NCI-H2171 treated with DMSO at 0.1 percent for 48 hours (cell line): ENCODE results near the gene ETFDH.
"Not testable (repeated sequence)": the region's sequence is repeated elsewhere in the genome, so short reads cannot be mapped to it uniquely, and the experiment has no call there.

Experiments used
- DNase-seq: peaks from one replicate; lab custom pipeline; 2025; lab: John Stamatoyannopoulos, UW

Gene ETFDH

DNA sequence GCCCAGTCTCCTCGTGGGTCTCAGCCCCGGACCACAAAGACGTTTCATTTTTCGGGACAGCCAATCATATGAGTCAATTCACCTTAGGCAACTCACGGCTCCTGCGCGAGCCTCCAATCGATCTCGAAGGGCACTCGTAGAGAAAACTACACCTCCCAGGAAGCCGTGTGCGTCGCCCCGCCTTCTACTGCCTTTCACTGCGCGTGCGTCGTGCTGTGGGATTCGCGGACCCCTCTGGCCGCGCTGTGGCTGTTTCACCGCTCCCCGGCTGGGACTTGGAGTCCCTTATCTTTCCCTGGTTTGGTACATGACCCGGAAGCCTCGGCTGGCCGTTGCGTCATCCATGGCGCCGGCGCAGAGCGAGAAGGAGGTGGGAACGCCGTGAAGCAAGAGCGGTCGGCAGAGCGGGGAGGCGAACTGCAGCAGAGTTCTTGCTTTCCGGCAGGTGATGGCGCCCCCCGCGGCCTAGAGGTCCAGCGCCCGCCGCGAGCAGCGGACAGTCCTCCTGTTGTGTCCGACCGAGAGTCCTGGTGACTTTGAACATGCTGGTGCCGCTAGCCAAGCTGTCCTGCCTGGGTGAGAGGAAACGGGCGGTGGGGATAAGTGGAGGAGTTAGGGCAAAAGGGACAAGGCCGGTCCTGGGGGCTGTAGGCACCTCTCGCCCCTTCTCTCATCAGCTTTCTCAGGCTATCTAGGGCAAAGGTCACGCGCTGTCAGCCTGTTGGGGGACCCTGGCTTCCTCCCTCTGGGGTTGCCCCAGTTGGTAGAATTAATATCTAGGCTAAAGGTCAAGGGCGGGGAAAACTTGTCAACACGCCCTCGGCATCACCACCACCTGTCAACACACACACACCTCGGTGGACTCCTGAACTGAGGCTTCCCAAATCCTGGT lies at the start of gene ETFDH:
TSS of gene ETFDH (plus strand) at position 382 of the 892 bp plus-strand sequence. CDS start at position 543, 161 bp downstream.
- peak; percentile 96 for DNase-seq

DNA sequence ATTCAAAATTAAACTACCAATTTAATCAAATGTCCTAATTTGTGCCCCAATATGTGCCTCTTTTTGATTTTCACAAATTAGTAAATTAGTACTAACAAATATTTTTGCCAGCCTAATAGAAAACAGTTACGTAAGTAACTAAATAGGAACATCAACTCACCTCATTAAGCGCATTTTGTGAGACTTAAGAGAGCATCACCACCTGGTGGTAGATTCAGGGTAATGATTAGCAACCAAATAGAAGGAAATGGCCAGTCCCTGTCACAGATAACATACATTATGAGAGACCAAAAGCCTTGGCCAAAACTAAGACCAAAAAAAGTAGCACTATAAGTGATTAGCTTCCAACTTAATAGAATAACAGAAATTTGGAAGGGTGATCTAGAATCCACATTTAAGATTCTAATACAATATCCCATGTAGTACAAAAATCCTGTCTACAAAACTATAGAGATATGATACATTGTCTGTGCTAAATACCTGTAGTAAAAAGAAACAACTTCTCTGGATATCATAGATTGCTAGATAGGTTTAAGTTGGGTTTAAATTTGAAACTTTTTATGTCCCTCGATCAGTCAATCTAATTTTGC lies 47.1 kb upstream of the ETFDH start:
- peak; percentile 16 for DNase-seq

DNA sequence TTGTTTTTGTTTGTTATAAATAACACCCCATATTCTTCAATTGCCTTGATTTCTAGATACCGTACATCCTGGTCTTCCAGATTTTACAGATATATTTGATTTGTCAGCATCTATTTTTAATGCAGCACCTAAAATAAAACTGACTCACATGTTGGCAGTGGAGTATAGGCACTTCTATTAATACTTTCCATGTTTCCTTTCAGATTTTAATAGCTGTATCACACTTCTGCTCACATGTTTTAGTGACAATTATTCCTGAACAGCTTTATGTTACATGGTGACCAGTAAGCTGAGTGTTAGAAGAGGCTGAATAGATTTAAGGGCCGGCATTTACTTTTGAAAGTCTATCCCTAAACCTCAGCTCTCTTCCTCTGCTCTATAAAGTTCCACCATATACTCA lies 46.6 kb upstream of the ETFDH start:
- DNase-seq: no peak

DNA sequence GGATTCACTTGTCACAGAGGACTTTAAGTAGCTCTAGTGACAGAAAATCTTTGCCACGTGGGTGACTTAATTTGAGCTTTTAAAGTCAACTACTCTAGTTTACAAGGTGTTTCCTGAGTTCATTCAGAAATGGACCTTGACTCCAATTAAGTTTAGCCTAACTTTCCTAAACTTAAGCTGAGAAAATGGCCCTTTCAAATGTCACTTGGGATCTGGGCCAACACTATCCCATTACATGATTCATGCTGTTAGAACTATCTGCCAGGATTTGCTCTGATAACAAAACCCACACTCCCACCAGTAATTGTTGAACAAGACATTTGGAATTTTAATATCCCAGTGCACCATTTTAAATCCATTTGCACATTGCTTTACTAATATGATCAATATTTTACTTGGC lies 41.2 kb upstream of the ETFDH start:
- no peak for DNase-seq

DNA sequence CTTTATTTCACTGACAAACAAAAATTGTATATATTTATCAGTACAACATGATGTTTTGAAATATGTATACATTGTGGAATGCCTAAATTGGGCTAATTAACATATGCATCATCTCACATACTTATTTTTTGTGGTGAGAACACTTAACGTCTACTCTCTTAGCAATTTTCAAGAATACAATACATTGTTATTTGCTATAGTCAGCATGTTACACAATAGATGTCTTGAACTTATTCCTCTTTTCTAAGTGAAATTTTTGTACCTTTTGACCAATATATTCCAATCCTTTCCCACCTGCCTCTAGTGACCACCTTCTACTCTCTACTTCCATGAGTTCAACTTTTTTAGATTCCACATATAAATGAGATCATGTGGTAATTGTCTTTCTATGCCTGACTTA lies 35.5 kb upstream of the ETFDH start:
- no peak for DNase-seq

DNA sequence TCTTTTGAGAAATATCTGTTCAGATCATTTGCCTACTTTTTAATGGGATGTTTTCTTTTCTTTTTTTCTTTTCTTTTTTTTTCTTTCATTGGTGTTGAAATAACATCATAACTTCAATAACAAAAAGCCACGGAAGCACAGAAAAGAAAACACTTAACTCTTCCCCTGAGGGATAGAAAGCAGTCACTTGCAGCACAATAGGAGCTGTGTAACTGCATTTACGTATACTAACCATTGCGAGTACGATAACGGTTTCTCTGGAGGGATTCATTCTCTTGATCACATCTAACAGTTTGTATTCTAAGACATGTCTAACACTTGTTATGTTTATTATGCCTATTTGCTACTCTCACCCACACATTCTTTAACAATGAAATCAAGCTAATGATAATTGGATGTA lies 27.7 kb upstream of the ETFDH start:
- DNase-seq: no peak

DNA sequence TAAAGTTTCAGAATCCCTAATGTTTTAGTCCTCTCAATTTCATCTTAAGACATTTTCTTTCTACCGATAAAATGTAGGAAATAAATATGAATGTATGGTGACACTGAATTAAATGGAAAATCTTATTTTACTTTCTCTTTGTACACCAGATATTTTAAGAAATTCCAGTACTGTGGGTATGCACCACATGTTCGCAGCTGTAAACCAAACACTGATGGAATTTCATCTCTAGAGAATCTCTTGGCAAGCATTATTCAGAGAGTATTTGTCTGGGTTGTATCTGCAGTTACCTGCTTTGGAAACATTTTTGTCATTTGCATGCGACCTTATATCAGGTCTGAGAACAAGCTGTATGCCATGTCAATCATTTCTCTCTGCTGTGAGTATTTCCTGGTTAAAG lies 27.3 kb upstream of the ETFDH start:
- no peak for DNase-seq

DNA sequence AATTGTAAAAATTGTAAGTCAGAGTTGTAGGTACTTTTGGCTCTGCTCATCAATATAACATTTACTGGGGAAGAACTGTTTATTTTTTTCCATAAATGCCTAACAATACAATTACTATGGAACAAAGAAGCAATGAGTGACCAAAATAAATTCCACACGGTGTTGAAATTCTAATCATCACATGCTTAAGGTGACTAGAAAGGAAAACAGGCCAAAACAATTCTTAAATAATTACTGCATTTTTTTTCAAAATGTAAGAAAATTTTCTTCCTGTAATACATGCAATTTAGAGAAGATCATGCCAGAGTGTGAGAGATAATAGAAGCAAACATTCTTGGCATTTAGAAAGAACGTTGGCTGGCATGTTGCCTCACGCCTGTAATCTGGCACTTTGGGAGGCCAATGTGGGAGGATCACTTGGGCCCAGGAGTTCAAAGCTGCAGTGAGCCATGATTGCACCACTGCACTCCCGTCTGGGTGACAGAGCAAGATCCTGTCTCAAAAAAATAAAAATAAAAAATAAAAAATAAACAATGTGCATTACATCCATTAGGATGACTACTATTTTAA lies 22.9 kb upstream of the ETFDH start:
- DNase-seq: no peak

DNA sequence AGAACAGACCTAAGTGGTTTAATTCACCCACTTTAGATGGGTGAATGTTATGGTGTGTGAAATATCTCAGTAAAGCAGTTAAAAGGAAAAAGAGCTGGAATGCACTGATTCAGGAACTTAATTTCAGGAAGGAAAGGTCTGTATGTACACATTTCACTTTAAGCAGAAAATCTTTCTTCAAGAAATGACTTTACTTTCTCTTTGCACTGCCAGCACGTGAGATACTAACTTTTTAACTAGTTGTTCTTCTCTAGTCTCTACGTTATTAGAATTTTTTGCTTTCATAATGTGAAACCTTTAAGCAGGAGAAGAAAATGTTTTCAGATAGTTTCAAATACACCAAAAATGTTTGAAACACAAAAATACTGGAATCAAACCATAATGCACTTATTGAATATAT lies 19.2 kb upstream of the ETFDH start:
- no peak for DNase-seq

DNA sequence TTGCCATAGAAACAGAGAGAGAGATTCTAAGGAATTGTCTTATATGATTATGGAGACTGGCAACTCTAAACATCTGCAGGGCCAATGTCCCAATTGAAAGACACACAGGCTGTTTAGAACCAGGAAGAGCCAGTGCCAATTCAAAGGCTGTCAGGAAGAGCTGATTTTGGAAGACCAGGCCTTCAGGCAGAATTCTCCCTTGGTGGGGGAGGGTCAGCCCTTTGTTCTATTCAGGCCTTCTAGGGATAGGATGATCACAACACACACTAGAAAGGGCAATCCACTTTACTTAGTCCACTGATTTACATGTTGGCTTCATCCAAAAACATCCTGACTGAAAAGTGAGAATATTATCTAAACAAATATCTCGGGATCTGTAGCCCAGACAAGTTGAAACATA lies 15.7 kb upstream of the ETFDH start:
- no peak for DNase-seq

DNA sequence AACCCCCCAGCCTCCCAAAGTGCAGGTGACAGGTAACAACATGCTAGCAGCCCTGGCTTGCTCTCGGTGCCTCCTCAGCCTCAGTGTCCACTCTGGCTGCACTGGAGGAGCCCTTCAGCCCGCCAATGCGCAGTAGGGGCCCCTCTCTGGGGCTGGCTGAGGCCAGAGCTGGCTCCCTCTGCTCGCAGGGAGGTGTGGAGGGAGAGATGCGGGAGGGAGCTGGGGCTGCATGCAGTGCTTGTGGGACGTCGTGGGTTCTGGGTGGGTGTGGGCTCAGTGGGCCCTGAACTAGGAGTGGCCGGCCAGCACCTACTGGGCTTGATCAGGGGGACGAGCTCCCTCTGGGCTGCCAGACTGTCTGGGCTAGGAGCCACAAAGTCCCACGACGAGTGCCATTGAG lies 14.8 kb upstream of the ETFDH start:
- DNase-seq: no peak

DNA sequence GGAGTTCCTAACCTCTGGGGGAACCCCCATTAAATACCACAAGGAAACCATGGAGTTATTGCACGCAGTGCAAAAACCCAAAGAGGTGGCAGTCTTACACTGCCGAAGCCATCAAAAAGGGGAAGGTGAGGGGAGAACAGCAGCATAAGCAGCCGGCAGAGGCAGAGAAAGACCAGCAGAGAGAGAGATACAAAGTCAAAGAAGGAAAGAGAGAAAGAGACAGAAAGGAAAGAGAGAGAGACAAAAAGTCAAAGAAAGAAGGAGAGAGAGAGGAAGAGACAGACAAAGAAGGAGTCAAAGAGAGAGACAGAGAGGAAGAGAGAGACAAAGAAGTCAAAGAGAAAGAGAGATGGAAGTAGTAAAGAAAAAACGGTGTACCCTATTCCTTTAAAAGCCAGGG lies 8.8 kb upstream of the ETFDH start:
- not testable (repeated sequence) for DNase-seq

DNA sequence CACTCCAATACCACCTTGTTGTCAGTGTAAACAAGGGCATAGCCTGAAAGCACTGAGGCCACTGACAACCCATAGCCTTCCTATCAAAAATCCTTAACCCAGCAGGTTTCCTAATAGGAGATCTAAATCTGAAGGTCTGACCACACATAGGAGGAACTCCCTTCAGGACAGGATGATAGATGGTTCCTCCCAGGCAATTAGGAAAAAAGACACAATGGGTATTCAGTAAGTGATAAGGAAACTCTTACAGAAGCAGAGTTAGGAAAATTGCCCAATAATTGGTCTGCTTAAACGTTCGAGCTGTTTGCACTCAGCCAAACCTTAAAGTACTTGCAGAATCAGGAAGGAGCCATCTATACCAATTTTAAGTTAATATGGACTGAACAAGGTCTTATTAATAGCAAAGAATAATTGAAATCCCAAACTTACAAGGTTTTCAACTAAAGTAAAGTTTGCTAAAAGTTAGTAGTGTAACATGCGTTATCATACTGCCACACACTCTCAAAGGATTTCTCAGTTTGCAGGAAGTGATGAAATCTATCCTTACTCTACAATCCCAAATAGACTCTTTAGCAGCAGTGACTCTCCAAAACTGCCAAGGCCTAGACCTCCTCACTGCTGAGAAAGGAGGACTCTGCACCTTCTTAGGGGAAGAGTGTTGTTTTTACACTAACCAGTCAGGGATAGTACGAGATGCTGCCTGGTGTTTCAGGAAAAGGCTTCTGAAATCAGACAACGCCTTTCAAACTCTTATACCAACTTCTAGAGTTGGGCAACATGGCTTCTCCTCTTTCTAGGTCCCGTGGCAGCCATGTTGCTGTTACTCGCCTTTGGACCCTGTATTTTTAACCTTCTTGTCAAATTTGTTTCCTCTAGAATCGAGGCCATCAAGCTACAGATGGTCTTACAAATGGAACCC lies 8.1 kb upstream of the ETFDH start:
- DNase-seq: not testable (repeated sequence)

DNA sequence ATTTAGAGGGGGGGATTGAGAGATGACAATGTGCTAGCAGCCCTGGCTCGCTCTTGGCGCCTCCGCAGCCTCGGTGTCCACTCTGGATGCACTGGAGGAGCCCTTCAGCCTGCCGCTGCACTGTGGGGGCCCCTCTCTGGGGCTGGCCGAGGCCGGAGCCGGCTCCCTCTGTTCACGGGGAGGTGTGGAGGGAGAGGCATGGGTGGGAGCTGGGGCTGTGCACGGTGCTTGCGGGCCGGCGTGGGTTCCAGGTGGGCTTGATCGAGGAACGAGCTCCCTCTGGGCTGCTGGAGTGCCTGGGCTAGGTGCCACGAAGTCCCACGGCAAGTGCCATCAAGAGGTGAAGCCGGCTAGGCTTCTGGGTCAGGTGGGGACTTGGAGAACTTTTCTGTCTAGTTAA lies 7.3 kb upstream of the ETFDH start:
- no peak for DNase-seq

DNA sequence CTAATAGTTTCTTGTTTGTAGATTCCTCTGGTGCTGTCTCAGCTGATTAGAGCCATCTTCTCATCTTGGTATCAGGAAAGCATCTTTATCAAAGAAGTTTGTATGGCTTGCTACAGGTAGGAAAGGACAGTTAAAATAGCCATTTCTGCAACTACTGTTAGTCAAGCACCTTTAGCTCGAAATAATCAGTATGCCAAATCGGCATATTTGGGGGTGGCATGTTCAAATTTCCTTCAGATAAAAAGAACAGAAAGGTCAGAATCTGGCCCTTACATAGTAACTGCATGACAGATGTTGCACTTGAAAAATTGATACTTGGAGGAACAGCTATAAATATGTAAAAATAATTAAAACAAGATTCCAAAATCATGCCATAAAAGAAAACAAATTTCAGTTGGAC lies 5.2 kb upstream of the ETFDH start:
- DNase-seq: no peak

DNA sequence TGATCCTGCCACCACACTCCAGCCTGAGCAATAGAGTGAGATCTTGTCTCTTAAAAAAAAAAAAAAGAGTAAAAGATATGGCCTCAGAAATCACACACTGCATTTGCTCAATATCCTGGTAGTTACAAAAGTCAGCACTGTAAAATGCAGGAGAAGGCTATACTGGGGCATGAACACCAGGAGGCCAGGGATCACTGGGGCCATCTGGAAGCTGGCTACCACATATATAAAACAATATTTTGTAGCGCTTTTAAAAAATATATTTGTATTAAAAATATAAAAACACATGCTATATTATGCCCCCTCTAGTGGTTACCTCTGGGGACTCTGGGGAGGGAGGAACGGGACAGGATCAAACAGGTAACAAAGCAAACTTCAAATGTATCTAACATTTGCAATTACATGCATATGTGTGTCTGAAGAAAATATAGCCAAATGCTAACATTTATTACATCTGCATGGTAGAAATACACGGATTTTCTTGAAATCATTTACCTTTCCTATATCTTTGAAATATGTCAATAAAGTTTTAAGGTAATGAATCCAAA lies 4.4 kb upstream of the ETFDH start:
- DNase-seq: no peak

DNA sequence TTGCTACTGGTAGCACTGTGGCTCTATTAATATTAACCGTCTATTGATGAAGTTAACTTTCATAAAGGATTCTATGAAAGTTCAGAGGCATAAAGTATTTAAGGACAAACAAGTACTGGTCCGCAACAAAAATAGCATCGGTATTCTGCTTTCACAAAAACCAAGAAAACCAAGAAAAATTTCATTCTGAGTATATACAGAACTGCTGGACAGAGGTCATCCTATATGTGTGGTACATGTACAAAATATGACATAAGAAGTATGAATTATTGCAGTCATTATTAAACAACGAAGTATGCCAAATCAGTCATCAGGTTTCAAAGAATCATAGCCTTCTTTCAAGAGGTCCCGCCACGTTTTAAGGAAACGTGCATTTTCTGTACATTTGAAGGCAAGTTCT lies 2.8 kb upstream of the ETFDH start:
- no peak for DNase-seq

DNA sequence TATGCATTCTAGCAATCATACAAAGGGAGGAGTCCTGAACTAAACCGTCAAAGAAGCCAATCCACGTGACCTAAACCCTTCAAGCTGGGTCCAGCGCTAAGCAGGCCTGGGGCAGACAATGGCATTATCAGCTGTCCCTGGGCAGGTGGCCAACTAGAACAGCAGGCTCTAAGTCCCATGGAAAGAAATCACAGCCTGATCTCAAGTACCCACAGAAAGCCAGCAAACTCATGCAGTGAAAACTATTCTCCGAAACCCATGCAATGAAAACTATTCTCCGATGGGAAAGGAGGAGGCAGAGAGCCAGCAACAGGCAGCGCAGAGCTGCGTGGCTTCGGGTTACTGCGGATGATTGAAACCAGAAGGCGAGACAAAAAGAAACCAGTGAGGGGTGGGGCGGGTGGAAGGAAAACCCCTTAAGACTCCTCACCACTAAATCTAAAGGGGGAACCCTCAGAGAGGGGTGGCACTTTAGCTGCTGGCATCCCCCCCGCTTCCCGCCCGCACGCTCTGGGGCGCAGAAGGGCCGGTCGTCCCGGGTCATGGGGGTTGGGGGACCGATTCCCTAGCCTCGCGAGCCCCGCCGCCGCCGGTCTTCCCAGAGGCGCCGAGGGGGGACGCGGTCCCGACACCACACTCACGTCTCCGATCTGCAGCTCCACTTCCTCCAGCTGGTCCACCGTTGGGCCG lies 976 bp upstream of the ETFDH start:
- peak; percentile 40 for DNase-seq

DNA sequence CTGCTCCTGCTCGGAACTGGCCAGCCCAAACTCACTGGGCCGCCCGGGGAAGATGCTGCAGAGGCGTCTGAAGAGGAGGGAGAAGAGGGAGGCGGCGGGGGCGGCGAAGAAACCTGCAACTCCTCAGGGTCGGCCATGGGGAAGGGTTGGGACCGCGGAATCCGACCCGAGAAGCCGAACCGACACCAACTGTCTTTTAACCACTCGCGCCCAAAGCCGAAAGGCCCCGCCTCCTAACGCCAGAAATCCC lies 506 bp upstream of the ETFDH start, which contains the start of gene C4orf46:
TSS of gene C4orf46 (minus strand) at position 223 of the 250 bp plus-strand sequence. CDS start at position 137, 86 bp downstream.
- DNase-seq: no peak

DNA sequence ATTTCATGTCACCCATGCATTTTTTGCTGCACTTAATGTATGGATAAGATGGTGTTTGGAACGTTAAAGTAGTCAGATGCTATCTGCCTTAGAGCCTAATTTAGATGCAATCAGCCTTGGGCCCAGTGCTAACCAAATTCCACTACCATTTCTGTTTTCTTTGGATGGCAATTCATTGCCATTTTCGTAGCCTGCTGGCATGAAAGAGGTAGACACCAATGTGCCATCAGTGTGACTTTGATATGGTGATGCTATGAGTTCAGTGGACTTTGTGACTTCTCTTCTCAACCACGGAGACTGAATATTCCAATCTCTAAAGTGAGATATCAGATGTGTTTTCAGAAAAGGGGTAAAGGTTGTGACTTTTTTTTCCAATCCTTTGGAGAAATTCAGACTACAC lies 1.5 kb downstream of the ETFDH start:
- no peak for DNase-seq

DNA sequence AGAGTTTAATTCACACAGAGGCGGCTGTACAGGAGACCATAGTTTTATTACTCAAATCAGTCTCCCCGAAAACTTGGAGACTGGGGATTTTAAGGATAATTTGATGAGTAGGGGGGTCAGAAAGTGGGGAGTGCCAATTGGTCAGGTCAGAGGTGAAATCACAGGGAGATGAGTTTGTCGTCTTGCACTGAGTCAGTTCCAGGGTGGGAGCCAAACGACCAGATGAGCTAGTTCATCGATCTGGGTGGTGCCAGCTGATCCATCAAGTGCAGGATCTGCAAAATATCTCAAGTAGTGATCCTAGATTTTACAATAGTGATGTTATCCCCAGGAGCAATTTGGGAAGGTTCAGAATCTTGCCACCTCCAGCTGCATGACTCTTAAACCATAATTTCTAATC lies 4.0 kb downstream of the ETFDH start:
- DNase-seq: no peak

DNA sequence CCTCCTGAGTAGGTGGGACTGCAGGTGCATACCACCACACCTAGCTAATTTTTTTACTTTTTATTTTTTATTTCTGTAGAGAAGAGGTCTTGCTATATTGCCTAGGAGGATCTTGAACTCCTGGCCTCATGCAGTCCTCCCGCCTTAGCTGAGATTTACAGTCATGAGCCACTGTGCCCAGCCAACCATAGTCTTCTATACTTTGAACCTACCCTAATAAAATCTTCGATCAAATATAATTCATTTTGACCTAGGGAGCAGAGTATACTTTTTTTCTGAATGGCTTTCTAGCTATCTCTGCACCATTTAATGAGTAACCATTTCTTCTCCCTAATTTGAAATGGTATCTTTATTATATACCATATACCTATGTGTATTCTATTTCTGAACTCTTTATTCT lies 6.7 kb downstream of the ETFDH start:
- DNase-seq: no peak
